NT2/D1 (cell line): ENCODE measurements around the gene AOAH.

ENCODE experiments used
- DNase-seq: peaks from one replicate; pipeline ENCODE4 v3.0.0-alpha.2; 2011; ENCODE audit warnings: low read depth, low spot score
- H3K27me3 ChIP-seq: 2 replicates; pipeline ENCODE4 v1.6.0; 2011; ENCODE audit warnings: mild to moderate bottlenecking; ENCODE audit not compliant: insufficient read length, insufficient read depth
- H3K36me3 ChIP-seq: 2 replicates; pipeline ENCODE4 v1.6.1; 2011; ENCODE audit warnings: mild to moderate bottlenecking, low read length, mixed read lengths; ENCODE audit not compliant: insufficient read depth, insufficient read length
- H3K4me1 ChIP-seq: 2 replicates; pipeline ENCODE4 v1.5.1; 2011; ENCODE audit not compliant: insufficient read depth, insufficient read length
- H3K4me3 ChIP-seq: 2 replicates; pipeline ENCODE4 v1.5.1; 2011; ENCODE audit warnings: low read depth; ENCODE audit not compliant: insufficient read length
- H3K9ac ChIP-seq: 2 replicates; pipeline ENCODE4 v1.6.0; 2011; ENCODE audit warnings: low read depth; ENCODE audit not compliant: insufficient read length
- H3K9me3 ChIP-seq: 2 replicates; pipeline ENCODE4 v1.5.1; 2011; ENCODE audit warnings: mild to moderate bottlenecking, low read length; ENCODE audit not compliant: insufficient read depth
- SUZ12 ChIP-seq: IDR thresholded peaks from 2 replicates; pipeline ENCODE4 v1.6.1; 2011; ENCODE audit not compliant: insufficient read length, insufficient read depth; ENCODE audit errors: extremely low read depth
- YY1 ChIP-seq: IDR thresholded peaks from 2 replicates; pipeline ENCODE4 v1.6.1; 2011; ENCODE audit not compliant: insufficient read length, insufficient read depth
- ZNF274 ChIP-seq: IDR thresholded peaks from 2 replicates; pipeline ENCODE4 v1.6.1; 2011; ENCODE audit warnings: mild to moderate bottlenecking, low read depth, low read length

Gene AOAH

GRCh38 chr7:36677769-36678437 is 46.4 kb downstream of the AOAH start:
- DNase-seq, result no peak
- no peaks in the 10 kb centered on the region for H3K9me3 ChIP-seq

GRCh38 chr7:36673703-36674102 is 50.6 kb downstream of the AOAH start:
- Histone ChIP-seq H3K36me3 (no peaks in the 10 kb centered on the region), H3K4me3 (no peak overlapping the region), H3K9me3 (no peaks in the 10 kb centered on the region), H3K4me1 (no peaks in the 10 kb centered on the region), H3K27me3 (no peaks in the 10 kb centered on the region), H3K9ac (no peak overlapping the region)
- TF ChIP-seq ZNF274 (no peak), YY1 (no peak), SUZ12 (no peak)
- no peak for DNase-seq

More at GRCh38 chr7:36677769-36678437, 46.4 kb downstream of the AOAH start:
- TF ChIP-seq SUZ12 (no peak), YY1 (no peak), ZNF274 (no peak)
- Histone ChIP-seq H3K36me3 (no peaks in the 10 kb centered on the region), H3K9ac (no peak overlapping the region), H3K4me3 (no peak overlapping the region), H3K4me1 (no peaks in the 10 kb centered on the region), H3K27me3 (no peaks in the 10 kb centered on the region)

- no peaks in the 10 kb centered on the region for H3K4me1 ChIP-seq
- no peak for TF ChIP-seq ZNF274
- TF ChIP-seq YY1, result no peak
- no peak for TF ChIP-seq SUZ12
- no peaks in the 10 kb centered on the region for H3K9me3 ChIP-seq
- no peak overlapping the region for H3K9ac ChIP-seq
- H3K4me3 ChIP-seq, result no peak overlapping the region
- no peaks in the 10 kb centered on the region for H3K27me3 ChIP-seq
- no peaks in the 10 kb centered on the region for H3K36me3 ChIP-seq
- no peak for DNase-seq
These were observed 52.9 kb downstream of the AOAH start for GRCh38 chr7:36671432-36671829.

GRCh38 chr7:36670585-36671431 is 53.5 kb downstream of the AOAH start:
- TF ChIP-seq SUZ12 (no peak), ZNF274 (no peak), YY1 (no peak)
- Histone ChIP-seq H3K9ac (no peak overlapping the region), H3K4me1 (no peaks in the 10 kb centered on the region), H3K9me3 (no peaks in the 10 kb centered on the region), H3K27me3 (no peaks in the 10 kb centered on the region), H3K36me3 (no peaks in the 10 kb centered on the region), H3K4me3 (no peak overlapping the region)
- peak; percentile 73 for DNase-seq

- no peak for DNase-seq
- Histone ChIP-seq H3K36me3 (no peaks in the 10 kb centered on the region), H3K4me1 (no peaks in the 10 kb centered on the region), H3K9me3 (no peaks in the 10 kb centered on the region), H3K27me3 (no peaks in the 10 kb centered on the region), H3K4me3 (no peak overlapping the region), H3K9ac (no peak overlapping the region)
- TF ChIP-seq YY1 (no peak), ZNF274 (no peak), SUZ12 (no peak)
These were observed 55.5 kb downstream of the AOAH start for GRCh38 chr7:36668750-36669149.

GRCh38 chr7:36668080-36668479 is 56.2 kb downstream of the AOAH start:
- H3K4me3 ChIP-seq, result no peak overlapping the region
- no peaks in the 10 kb centered on the region for H3K27me3 ChIP-seq
- no peak overlapping the region for H3K9ac ChIP-seq
- no peak for TF ChIP-seq SUZ12
- TF ChIP-seq YY1, result no peak
- TF ChIP-seq ZNF274, result no peak
- no peak for DNase-seq
- no peaks in the 10 kb centered on the region for H3K9me3 ChIP-seq
- H3K4me1 ChIP-seq, result no peaks in the 10 kb centered on the region
- no peaks in the 10 kb centered on the region for H3K36me3 ChIP-seq
